ENCODE results near the gene NUDT6. TPM values are rescaled to one million over a fixed set of nuclear protein-coding genes. Genes with fewer than 3 reads are reported as not detected.

Gene NUDT6
- total RNA-seq, 1 experiment from 2014 or later, result 11.1 TPM

GRCh38 chr4:122901247-122902010 lies 21.0 kb downstream of the NUDT6 start:
- H3K27me3 ChIP-seq, result no peaks in the 10 kb centered on the region
- no peak overlapping the region for H3K27ac ChIP-seq
- H3K4me1 ChIP-seq, result no peaks in the 10 kb centered on the region
- no peak for DNase-seq
- peaks cover 8% of the 10 kb centered on the region for H3K36me3 ChIP-seq
- H3K9me3 ChIP-seq (replicated peaks), result no peaks in the 10 kb centered on the region
- H3K4me3 ChIP-seq, result no peak overlapping the region

- no peaks in the 10 kb centered on the region for H3K27me3 ChIP-seq
- H3K4me3 ChIP-seq, result no peak overlapping the region
- peaks cover 11% of the 10 kb centered on the region for H3K36me3 ChIP-seq
- H3K4me1 ChIP-seq, result no peaks in the 10 kb centered on the region
- no peaks in the 10 kb centered on the region for H3K9me3 ChIP-seq (replicated peaks)
- H3K27ac ChIP-seq, result no peak overlapping the region
- DNase-seq, result no peak
Measured at GRCh38 chr4:122900314-122900713, 22.1 kb downstream of the NUDT6 start.

- Histone ChIP-seq H3K4me3 (no peak overlapping the region), H3K27ac (no peak overlapping the region)
Measured at GRCh38 chr4:122899682-122900081, 22.7 kb downstream of the NUDT6 start.

GRCh38 chr4:122898370-122899150 lies 23.8 kb downstream of the NUDT6 start:
- peaks cover 11% of the 10 kb centered on the region for H3K36me3 ChIP-seq
- no peak overlapping the region for H3K27ac ChIP-seq
- no peaks in the 10 kb centered on the region for H3K27me3 ChIP-seq
- H3K4me1 ChIP-seq, result no peaks in the 10 kb centered on the region
- H3K4me3 ChIP-seq, result no peak overlapping the region
- DNase-seq, result no peak
- H3K9me3 ChIP-seq (replicated peaks), result no peaks in the 10 kb centered on the region

More at GRCh38 chr4:122899682-122900081, 22.7 kb downstream of the NUDT6 start:
- Histone ChIP-seq H3K27me3 (no peaks in the 10 kb centered on the region), H3K36me3 (peaks cover 11% of the 10 kb centered on the region), H3K9me3 (replicated peaks) (no peaks in the 10 kb centered on the region), H3K4me1 (no peaks in the 10 kb centered on the region)
- DNase-seq, result no peak

GRCh38 chr4:122896270-122896669 lies 26.1 kb downstream of the NUDT6 start:
- H3K4me1 ChIP-seq, result no peaks in the 10 kb centered on the region
- no peak overlapping the region for H3K27ac ChIP-seq

GRCh38 chr4:122895336-122895995 lies 26.9 kb downstream of the NUDT6 start:
- Histone ChIP-seq H3K4me1 (no peaks in the 10 kb centered on the region), H3K9me3 (replicated peaks) (no peaks in the 10 kb centered on the region), H3K27me3 (no peaks in the 10 kb centered on the region), H3K4me3 (no peak overlapping the region), H3K36me3 (peaks cover 23% of the 10 kb centered on the region), H3K27ac (no peak overlapping the region)
- DNase-seq, result no peak

More at GRCh38 chr4:122896270-122896669, 26.1 kb downstream of the NUDT6 start:
- H3K27me3 ChIP-seq, result no peaks in the 10 kb centered on the region
- H3K4me3 ChIP-seq, result no peak overlapping the region
- H3K9me3 ChIP-seq (replicated peaks), result no peaks in the 10 kb centered on the region
- peaks cover 21% of the 10 kb centered on the region for H3K36me3 ChIP-seq
- no peak for DNase-seq

GRCh38 chr4:122894827-122895226 lies 27.6 kb downstream of the NUDT6 start:
- Histone ChIP-seq H3K36me3 (peaks cover 23% of the 10 kb centered on the region), H3K27me3 (no peaks in the 10 kb centered on the region), H3K9me3 (replicated peaks) (no peaks in the 10 kb centered on the region), H3K4me3 (no peak overlapping the region), H3K4me1 (no peaks in the 10 kb centered on the region), H3K27ac (no peak overlapping the region)
- no peak for DNase-seq

GRCh38 chr4:122890147-122890795 lies 32.1 kb downstream of the NUDT6 start:
- no peak overlapping the region for H3K27ac ChIP-seq
- H3K36me3 ChIP-seq, result peaks cover 17% of the 10 kb centered on the region
- H3K4me1 ChIP-seq, result no peaks in the 10 kb centered on the region
- H3K4me3 ChIP-seq, result no peak overlapping the region
- DNase-seq, result no peak
- no peaks in the 10 kb centered on the region for H3K9me3 ChIP-seq (replicated peaks)
- no peaks in the 10 kb centered on the region for H3K27me3 ChIP-seq

- H3K27ac ChIP-seq, result no peak overlapping the region
- no peaks in the 10 kb centered on the region for H3K4me1 ChIP-seq
- no peak for DNase-seq
- H3K27me3 ChIP-seq, result no peaks in the 10 kb centered on the region
- H3K4me3 ChIP-seq, result no peak overlapping the region
- H3K9me3 ChIP-seq (replicated peaks), result no peaks in the 10 kb centered on the region
- peaks cover 17% of the 10 kb centered on the region for H3K36me3 ChIP-seq
Measured at GRCh38 chr4:122889726-122890125, 32.7 kb downstream of the NUDT6 start.

GRCh38 chr4:122884499-122884898 lies 37.9 kb downstream of the NUDT6 start:
- H3K27me3 ChIP-seq, result no peaks in the 10 kb centered on the region
- DNase-seq, result no peak
- H3K4me3 ChIP-seq, result no peak overlapping the region
- H3K4me1 ChIP-seq, result no peaks in the 10 kb centered on the region
- peaks cover 5% of the 10 kb centered on the region; the same call in 1 of the 2 replicates for H3K36me3 ChIP-seq
- H3K27ac ChIP-seq, result no peak overlapping the region
- H3K9me3 ChIP-seq (replicated peaks), result no peaks in the 10 kb centered on the region

- no peaks in the 10 kb centered on the region for H3K27me3 ChIP-seq
- 0 out of 2 replicates have a peak, but pooled peaks cover 3% of the 10 kb centered on the region for H3K9me3 ChIP-seq (replicated peaks)
- no peak overlapping the region for H3K4me3 ChIP-seq
- no peak overlapping the region for H3K27ac ChIP-seq
- H3K36me3 ChIP-seq, result peaks cover 9% of the 10 kb centered on the region; the same call in 1 of the 2 replicates
- H3K4me1 ChIP-seq, result no peaks in the 10 kb centered on the region
- DNase-seq, result no peak
Measured at GRCh38 chr4:122882857-122883735, 39.3 kb downstream of the NUDT6 start.

- H3K4me3 ChIP-seq, result no peak overlapping the region
- H3K9me3 ChIP-seq (replicated peaks), result 0 out of 2 replicates have a peak, but pooled peaks cover 3% of the 10 kb centered on the region
- H3K4me1 ChIP-seq, result no peaks in the 10 kb centered on the region
- no peaks in the 10 kb centered on the region for H3K27me3 ChIP-seq
- H3K27ac ChIP-seq, result no peak overlapping the region
- H3K36me3 ChIP-seq, result peaks cover 4% of the 10 kb centered on the region; the same call in 1 of the 2 replicates
- no peak for DNase-seq
Measured at GRCh38 chr4:122879001-122879400, 43.4 kb downstream of the NUDT6 start.

GRCh38 chr4:122876456-122876855 lies 45.9 kb downstream of the NUDT6 start:
- DNase-seq, result no peak
- H3K27me3 ChIP-seq, result no peaks in the 10 kb centered on the region
- H3K9me3 ChIP-seq (replicated peaks), result 0 out of 2 replicates have a peak, but pooled peaks cover 3% of the 10 kb centered on the region
- no peaks in the 10 kb centered on the region for H3K4me1 ChIP-seq
- no peak overlapping the region for H3K27ac ChIP-seq
- peaks cover 4% of the 10 kb centered on the region; the same call in 1 of the 2 replicates for H3K36me3 ChIP-seq
- H3K4me3 ChIP-seq, result no peak overlapping the region
